ENCODE measurements around the gene NCKAP1. TPM values are rescaled to one million over a fixed set of nuclear protein-coding genes. Genes with fewer than 3 reads are reported as not detected.
"Not testable (repeated sequence)": the region's sequence is repeated elsewhere in the genome, so short reads cannot be mapped to it uniquely, and the experiment has no call there.

The NCKAP1 gene
- total and polyA plus RNA-seq, 2 experiments from 2014 or later: 81.7 to 90.4 TPM

DNA sequence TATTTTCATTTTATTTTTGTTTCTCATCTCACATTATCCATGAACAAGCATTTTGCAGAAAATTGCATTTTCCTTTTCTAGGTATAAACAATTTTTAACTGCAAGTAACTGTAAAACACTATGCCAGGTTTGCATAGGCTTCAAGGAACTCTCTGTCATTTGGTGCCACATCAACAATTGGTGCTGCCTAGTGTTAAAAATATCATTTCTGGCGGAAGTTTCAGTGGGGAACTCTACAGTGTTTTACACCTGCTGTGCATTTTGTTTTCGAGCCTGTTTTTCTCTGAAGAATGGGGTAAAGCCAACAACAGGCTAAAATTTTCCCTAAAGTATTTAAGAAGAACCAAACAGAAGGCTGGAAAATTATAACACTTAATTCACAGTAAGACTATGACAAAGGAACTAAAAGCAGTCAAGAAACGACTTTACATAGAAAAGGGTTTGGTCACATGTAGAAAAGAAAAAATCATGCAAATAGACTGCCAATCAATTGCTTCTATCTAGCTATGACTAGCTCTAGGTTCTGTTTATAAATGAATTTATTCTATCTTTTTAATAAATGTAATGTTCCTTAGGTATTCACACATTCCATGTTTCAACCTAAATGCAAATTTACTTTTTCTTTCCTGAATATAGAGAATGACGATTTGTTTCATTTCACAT is 150.4 kb downstream of the NCKAP1 start:
- H3K27me3 ChIP-seq: no peaks in the 10 kb centered on the region
- TF ChIP-seq, protein P1, sequence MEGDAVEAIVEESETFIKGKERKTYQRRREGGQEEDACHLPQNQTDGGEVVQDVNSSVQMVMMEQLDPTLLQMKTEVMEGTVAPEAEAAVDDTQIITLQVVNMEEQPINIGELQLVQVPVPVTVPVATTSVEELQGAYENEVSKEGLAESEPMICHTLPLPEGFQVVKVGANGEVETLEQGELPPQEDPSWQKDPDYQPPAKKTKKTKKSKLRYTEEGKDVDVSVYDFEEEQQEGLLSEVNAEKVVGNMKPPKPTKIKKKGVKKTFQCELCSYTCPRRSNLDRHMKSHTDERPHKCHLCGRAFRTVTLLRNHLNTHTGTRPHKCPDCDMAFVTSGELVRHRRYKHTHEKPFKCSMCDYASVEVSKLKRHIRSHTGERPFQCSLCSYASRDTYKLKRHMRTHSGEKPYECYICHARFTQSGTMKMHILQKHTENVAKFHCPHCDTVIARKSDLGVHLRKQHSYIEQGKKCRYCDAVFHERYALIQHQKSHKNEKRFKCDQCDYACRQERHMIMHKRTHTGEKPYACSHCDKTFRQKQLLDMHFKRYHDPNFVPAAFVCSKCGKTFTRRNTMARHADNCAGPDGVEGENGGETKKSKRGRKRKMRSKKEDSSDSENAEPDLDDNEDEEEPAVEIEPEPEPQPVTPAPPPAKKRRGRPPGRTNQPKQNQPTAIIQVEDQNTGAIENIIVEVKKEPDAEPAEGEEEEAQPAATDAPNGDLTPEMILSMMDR (IDR thresholded peaks at IDR 0.05; ENCODE audit: low read depth, low read length): no peak
- H3K4me1 ChIP-seq (ENCODE audit: low read depth): no peaks in the 10 kb centered on the region
- H3K4me3 ChIP-seq: no peak overlapping the region
- no peaks in the 10 kb centered on the region for H3K9me3 ChIP-seq (ENCODE audit: low read depth)
- DNase-seq (ENCODE audit: low read depth in 1 of 2, low spot score in 1 of 2): no peak
- H3K36me3 ChIP-seq: no peaks in the 10 kb centered on the region
- no peak overlapping the region for H3K27ac ChIP-seq

DNA sequence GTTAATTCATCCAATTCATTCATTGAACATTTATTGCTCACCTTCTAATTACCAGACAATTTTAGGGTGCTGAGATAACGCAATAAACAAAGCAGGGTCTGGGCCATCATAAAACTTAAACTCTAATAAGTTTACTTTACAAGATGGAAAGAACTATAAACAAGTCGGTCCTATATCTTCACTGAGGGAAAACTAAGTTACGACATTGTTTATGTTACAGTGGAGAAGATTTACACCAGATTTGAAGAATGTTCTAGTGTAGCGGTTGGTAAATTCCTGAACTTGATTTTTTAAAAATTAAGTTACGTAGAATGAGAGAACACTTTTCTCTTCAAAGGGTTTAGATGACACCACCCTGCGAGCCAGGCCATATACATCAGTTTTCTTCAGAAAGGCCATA is 151.2 kb downstream of the NCKAP1 start:
- no peaks in the 10 kb centered on the region for H3K9me3 ChIP-seq (ENCODE audit: low read depth)
- H3K4me1 ChIP-seq (ENCODE audit: low read depth): no peaks in the 10 kb centered on the region
- no peaks in the 10 kb centered on the region for H3K36me3 ChIP-seq
- no peaks in the 10 kb centered on the region for H3K27me3 ChIP-seq
- no peak overlapping the region for H3K27ac ChIP-seq
- no peak for DNase-seq (ENCODE audit: low read depth in 1 of 2, low spot score in 1 of 2)
- no peak overlapping the region for H3K4me3 ChIP-seq
- TF ChIP-seq, protein P1 (IDR thresholded peaks at IDR 0.05; ENCODE audit: low read depth, low read length): no peak

DNA sequence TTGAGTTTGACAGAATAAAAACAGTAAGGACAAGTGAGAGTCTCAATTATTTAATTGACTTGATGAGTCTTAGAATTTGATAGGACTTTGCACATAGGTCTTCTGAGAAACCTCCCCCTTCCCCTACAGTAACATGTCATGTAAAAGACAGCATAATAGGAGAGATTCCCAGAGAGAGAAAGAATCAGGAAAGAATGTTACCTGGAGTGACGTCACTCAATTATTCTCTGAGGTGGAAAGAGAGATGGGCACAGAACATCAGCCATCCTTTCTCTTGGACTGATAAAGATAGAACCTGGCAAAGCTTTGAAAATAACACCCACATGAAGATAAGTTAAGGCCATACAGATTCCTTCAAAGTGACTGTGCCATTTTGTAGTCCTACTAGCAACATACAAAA is 152.5 kb downstream of the NCKAP1 start:
- no peaks in the 10 kb centered on the region for H3K9me3 ChIP-seq (ENCODE audit: low read depth)
- H3K4me3 ChIP-seq: no peak overlapping the region
- DNase-seq (ENCODE audit: low read depth in 1 of 2, low spot score in 1 of 2): no peak
- TF ChIP-seq, protein P1 (IDR thresholded peaks at IDR 0.05; ENCODE audit: low read depth, low read length): no peak
- no peaks in the 10 kb centered on the region for H3K27me3 ChIP-seq
- no peaks in the 10 kb centered on the region for H3K36me3 ChIP-seq
- no peak overlapping the region for H3K27ac ChIP-seq
- H3K4me1 ChIP-seq (ENCODE audit: low read depth): no peaks in the 10 kb centered on the region

DNA sequence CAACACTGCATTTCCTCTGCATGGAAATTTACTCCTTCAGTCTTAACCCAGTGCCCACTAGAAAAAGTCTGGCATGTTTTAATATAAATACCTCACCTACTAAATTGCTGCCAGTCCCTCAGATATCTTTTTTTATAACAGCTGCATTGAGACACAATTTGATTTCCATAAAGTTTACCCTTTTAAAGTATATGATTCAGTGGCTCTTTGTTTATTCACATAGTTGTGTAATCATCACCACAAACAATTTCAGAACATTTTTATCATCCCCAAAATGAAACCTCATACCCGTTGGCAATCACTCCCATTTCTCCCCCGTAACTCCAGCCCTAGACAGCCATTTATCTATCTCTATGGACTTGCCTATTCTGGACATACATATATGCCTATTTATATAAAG is 154.8 kb downstream of the NCKAP1 start:
- Histone ChIP-seq H3K27ac (no peak overlapping the region), H3K4me3 (no peak overlapping the region), H3K27me3 (no peaks in the 10 kb centered on the region), H3K36me3 (no peaks in the 10 kb centered on the region), H3K9me3 (ENCODE audit: low read depth) (no peaks in the 10 kb centered on the region), H3K4me1 (ENCODE audit: low read depth) (no peaks in the 10 kb centered on the region)
- TF ChIP-seq, protein P1 (IDR thresholded peaks at IDR 0.05; ENCODE audit: low read depth, low read length): no peak
- DNase-seq (ENCODE audit: low read depth in 1 of 2, low spot score in 1 of 2): peak in 1 of 2 donors; percentile 29

DNA sequence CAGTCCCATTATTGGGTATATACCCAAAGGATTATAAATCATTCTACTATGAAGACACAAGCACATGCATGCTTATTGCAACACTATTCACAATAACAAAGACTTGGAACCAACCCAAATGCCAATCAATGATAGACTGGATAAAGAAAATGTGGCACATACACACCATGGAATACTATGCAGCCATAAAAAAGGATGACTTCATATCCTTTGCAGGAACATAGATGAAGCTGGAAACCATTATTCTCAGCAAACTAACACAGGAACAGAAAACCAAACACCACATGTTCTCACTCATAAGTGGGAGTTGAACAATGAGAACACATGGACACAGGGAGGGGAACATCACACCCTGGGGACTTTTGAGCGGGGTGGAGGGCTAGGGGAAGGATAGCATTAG is 158.2 kb downstream of the NCKAP1 start:
- H3K9me3 ChIP-seq (ENCODE audit: low read depth); H3K4me3 ChIP-seq; H3K36me3 ChIP-seq; DNase-seq (ENCODE audit: low read depth in 1 of 2, low spot score in 1 of 2); H3K27me3 ChIP-seq; H3K27ac ChIP-seq; H3K4me1 ChIP-seq (ENCODE audit: low read depth): not testable (repeated sequence)

DNA sequence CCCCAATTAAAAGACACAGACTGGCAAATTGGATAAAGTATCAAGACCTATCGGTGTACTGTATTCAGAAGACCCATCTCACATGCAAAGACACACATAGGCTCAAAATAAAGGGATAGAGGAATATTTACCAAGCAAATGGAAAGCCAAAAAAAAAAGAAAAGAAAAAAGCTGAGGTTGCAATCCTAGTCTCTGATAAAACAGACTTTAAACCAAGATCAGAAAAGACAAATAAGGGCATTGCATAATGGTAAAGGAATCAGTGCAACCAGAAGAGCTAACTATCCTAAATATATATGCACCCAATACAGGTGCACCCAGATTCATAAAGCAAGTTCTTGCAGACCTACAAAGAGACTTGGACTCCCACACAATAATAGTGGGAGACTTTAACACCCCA is 161.6 kb downstream of the NCKAP1 start:
- not testable (repeated sequence) for H3K9me3 ChIP-seq (ENCODE audit: low read depth); H3K27me3 ChIP-seq; H3K4me1 ChIP-seq (ENCODE audit: low read depth); H3K36me3 ChIP-seq; DNase-seq (ENCODE audit: low read depth in 1 of 2, low spot score in 1 of 2); H3K4me3 ChIP-seq; H3K27ac ChIP-seq

Data from cardiac muscle cell (in vitro differentiated cells and primary cell).